GM18505 (cell line): ENCODE results near the gene LAPTM5.

Source experiments
- ATAC-seq: cut with Tn5 transposase; IDR thresholded peaks from one replicate; pipeline ENCODE4 v1.9.1; 2021; ENCODE audit not compliant: unreplicated experiment
- POLR2A ChIP-seq: IDR thresholded peaks from 4 replicates; pipeline ENCODE4 v1.6.1; 2011; ENCODE audit warnings: borderline replicate concordance; ENCODE audit not compliant: insufficient read depth, insufficient read length; ENCODE audit errors: extremely low read depth

LAPTM5 gene

GRCh38 chr1:30705698-30706097, 51.9 kb downstream of the LAPTM5 start:
- no peak for ATAC-seq
- TF ChIP-seq POLR2A, result no peak

GRCh38 chr1:30704765-30705509, 52.6 kb downstream of the LAPTM5 start:
- TF ChIP-seq POLR2A, result no peak
- ATAC-seq, result no peak

- no peak for TF ChIP-seq POLR2A
- no peak for ATAC-seq
Measured at GRCh38 chr1:30704271-30704670, 53.3 kb downstream of the LAPTM5 start.

DNA sequence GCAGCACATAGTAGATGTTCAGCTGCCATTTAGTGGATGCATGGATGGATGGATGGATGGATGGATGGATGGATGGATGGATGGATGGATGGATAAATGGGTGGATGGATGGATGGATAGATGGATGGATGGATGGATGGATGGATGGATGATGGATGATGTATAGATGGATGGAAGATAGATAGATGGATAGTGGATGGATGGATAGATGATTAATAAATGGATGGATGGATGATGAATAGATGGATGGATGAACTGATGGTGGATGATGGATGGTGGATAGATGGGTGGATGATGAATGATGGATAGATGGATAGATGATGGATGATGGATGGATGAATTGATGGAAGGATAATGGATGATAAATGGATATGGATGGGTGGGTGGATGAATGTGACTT, 54.8 kb downstream of the LAPTM5 start:
- ATAC-seq, result no peak
- TF ChIP-seq POLR2A, result no peak

DNA sequence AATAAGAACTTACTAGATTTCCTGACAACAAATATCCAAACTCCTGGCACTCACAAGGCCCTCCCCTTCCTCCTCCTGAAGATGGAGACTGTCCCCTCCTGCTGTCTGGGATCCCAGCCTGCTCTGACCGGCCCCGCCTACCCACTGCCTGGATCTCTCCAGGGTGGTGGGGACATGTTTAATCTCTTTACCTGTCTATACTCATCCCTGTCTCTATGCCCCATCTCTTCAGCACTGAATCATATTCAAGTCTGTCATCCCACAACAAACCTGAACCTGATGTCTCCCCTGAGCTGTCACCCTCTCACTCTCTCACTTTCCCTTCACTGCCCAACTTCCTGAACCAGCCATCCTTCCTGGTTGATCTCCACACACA, 56.3 kb downstream of the LAPTM5 start:
- ATAC-seq, result no peak
- no peak for TF ChIP-seq POLR2A

DNA sequence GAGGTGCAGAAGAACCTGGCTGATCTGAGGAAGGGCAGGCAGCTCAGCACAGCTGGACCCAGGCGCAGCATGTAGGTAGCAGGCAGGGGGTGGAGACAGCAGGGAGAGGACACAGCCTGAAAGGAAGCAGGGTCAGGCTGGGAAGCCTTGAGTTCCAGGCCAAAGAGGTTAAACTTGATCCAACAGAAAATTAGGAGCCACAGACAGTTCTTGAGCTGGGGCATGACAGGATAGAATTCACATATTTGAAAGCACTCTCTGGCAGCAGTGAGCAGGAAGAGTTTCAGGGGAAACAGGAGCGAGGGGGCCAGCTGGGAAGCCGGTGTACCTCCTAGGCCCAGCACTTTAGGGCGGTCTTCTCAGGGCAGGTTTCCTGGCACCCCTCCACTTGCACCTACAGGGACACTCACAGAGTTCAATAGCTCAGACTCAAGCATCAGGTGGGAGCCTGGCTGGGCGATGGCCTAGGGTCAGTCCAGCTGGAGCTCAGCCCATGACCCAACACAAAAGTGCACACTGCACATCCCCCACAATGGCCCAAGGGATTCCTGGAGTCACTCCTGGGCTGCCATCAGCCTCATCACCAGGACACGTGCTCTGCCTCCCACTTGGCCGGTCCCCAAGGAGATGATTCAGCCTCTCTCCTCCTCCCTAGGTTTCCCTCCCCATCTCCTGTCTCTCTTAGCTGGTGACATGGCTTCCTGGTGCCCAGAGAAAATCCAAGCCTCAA, 56.9 kb downstream of the LAPTM5 start:
- ATAC-seq, result no peak
- no peak for TF ChIP-seq POLR2A

DNA sequence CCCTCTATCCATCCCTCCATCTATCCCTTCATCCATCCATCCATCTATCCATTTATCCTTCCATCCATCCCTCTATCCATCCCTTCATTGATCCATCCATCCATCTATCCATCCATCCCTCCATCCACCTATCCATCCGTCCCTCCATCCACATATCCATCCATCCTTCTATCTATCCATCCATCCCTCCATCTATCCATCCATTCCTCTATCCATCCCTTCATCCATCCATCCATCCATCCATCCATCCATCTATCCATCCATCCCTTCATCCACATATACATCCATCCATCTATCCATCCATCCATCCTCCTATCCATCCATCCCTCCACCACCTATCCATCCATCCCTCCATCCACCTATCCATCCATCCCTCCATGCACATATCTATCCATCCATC, 57.8 kb downstream of the LAPTM5 start:
- no peak for TF ChIP-seq POLR2A
- ATAC-seq, result no peak

- no peak for TF ChIP-seq POLR2A
- ATAC-seq, result no peak
Measured at GRCh38 chr1:30698401-30698981, 59.1 kb downstream of the LAPTM5 start.

GRCh38 chr1:30697571-30698376, 59.8 kb downstream of the LAPTM5 start:
- no peak for ATAC-seq
- no peak for TF ChIP-seq POLR2A

- ATAC-seq, result no peak
- no peak for TF ChIP-seq POLR2A
Measured at GRCh38 chr1:30696831-30697230, 60.7 kb downstream of the LAPTM5 start.

GRCh38 chr1:30695439-30695841, 62.1 kb downstream of the LAPTM5 start:
- no peak for TF ChIP-seq POLR2A
- no peak for ATAC-seq

DNA sequence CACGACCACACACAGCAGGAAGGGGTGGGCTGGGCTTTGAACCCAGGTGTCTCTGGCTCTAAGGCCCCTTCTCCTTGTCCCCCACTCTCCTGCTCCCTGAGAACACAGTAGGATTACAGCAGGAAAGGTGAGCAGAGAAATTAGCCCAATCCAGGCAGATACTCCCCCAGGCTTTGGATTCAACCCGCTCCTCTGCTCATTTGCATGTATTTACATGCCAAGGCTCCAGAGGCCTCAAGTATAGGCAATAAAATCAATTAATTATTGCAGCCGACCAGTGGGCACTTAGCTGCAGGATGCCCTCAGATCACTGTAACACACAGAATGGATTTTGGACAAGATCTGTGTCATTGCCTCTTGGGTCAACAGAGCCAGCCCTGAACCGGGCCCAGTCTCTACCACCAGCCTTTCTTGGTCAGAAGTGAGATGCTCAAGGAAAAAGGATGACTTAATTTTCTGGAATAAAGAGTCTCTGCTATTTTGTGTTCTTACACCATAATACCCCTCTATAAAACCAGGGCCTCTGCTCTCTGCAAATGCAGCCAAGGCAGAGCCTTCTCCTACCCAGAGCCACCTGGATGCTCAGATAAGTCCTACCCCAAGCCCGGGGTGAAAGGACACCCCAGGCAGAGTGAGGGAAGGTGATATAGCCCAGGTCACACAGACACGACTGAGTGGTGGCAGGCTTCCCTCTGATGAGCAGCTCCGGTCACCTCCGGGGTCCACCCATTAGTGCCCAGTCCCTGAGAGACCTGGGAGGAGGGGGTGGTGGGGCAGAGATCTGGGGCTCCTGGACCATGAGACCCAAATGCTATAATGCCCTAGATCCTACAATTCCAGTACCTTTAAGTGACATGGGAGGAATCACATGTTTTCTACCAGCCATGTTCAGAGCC, 63.0 kb downstream of the LAPTM5 start:
- ATAC-seq, result no peak
- TF ChIP-seq POLR2A, result no peak
